GM19351 (cell line): ENCODE measurements around the gene ADGRF1.
"Not testable (repeated sequence)": the region's sequence is repeated elsewhere in the genome, so short reads cannot be mapped to it uniquely, and the experiment has no call there.

Source experiments
- ATAC-seq: cut with Tn5 transposase; IDR thresholded peaks from one replicate; pipeline ENCODE4 v1.9.1; 2021; ENCODE audit warnings: mild to moderate bottlenecking, moderate library complexity; ENCODE audit not compliant: unreplicated experiment

The ADGRF1 gene

DNA sequence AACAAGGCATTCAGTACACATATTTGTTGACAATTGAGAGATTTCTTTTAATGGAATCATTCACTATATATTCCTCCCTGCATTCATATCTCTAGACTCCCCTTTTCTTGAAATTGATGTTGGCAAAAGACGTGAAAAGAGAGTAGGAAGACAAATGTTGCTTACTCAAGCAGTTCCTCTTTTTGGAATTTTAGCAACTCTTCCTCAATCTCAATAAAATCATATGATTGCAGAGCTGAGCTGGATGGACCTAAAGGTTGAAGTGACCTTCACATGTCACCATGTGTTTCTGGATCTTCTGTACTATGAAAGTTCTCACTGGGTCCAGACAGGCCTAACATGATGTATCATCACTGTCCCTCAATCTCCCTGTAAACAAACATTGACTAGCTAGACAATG lies 18.6 kb downstream of the ADGRF1 start:
- no peak for ATAC-seq

DNA sequence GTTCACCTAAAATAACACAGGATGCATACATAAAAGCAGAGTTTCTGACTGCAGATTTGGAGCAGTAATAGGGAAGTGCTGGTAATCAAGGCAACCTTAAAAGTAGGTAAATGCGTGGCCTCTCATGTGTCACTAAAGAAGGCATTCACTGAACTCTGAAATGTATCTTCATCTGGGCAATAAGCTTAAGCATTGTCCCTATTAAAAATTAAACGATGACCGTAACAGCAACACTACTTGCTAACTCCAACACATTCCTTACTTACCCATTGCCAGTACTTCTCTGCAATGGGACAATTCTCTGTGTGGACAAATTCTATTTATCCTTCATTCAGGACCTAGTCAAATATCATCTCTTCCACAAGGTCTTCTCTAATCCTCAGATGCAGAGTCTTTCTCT lies 19.9 kb downstream of the ADGRF1 start:
- ATAC-seq, result no peak

DNA sequence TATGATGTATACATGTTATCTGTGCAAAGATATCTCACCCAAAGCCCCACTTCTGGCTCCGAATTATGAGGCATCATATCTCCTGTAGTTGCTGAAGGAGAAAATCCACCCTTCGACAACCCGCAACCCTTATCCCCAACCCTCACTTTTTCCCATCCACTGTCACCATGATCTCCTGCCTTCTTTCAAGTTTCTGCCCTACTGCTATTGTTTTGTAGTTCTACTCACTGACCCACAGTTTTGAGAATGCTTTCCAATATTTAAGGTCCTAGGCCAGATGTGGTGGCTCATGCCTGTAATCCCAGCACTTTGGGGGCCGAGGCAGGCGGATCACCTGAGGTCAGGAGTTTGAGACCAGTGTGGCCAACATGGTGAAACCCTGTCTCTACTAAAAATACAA lies 22.2 kb downstream of the ADGRF1 start:
- no peak for ATAC-seq

DNA sequence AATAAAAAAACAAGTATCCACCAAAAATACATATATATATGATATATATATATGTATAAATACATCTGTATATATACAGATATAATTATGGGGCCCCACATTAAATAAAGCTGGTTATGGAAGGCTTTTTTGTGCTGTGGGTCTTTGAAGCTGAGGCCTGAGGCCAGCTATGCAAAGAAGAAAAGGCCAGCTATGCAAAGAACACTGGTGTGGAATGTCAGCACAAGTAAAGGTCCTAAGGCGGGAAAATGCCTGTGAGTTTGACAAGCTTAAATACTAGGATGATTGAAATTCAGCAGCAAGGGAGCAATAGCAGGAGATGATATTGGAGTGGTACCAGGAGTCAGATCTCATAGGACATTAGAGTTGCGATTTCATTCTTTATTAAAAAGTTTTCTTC lies 25.2 kb downstream of the ADGRF1 start:
- ATAC-seq, result no peak

DNA sequence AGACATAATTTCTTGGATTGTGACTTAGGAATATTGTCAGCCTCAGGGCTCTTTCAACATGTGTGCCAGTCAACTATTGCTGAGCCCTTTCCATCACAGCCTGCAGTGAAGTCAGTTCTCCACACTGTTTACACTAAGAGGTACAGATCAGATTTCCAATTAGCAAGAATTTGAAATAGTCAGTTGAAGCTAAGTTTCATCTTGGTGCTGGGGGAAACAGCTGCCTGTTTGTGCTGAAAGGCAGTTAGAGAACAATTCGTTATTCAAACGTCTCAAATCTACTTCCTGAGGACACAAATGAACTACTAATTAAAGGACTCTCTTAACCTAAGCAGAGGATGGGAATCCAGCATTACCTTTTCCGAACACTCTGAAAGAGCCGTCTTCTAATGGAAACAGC lies 25.9 kb downstream of the ADGRF1 start:
- ATAC-seq, result no peak

DNA sequence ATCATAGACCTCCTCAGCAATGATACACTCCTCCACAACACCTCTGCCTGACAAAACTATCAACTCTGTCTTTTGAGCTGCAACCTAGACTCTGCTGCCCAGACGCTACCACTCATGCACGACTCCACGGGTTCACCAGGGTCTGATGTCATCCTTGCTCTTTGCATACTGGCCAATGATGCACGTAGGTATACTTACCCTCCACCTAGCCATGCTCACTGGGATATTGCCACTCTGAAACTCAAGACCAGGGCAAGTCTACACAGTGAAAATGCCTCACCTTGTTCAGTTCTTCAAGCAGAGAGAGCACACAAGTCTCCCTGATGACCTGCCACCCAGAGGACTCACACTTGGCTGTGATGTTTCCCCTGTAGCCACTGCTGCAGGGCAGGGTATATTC lies 27.7 kb downstream of the ADGRF1 start:
- no peak for ATAC-seq

DNA sequence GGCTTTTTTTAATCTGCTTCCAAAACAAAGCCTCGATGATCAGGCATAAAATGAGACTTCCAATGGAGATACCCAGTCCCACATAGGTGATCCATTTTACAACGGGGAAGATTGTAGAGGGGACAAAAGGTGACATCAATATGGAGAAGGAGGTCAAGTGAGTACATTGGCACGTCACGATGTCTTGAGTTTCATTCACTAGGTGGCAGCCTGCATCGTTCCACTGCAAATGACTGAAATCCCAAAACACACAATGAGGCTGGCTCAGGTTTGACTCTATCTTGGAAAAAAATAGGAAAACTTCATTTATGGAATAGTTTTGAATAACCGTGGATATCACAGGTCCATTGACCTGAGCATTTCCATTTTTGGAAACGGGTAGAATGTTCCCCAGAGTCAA lies 32.5 kb downstream of the ADGRF1 start:
- no peak for ATAC-seq

DNA sequence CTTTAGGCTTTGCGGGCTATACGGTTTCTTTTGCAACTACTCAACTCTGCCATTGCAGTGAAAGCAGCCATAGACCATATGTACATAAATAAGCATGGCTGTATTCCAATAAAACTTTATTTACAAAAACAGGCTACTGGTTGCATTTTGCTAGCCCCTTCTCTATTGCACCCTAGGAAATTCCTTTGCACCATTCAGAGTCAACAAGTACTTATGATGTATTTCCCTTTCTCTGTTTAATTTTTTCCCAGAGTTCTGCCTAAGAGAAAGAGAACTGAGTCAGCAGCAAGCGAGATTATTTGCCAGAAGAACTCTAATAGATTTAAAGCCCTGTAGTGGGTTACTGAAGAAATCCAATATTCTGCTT lies 33.8 kb downstream of the ADGRF1 start:
- no peak for ATAC-seq

DNA sequence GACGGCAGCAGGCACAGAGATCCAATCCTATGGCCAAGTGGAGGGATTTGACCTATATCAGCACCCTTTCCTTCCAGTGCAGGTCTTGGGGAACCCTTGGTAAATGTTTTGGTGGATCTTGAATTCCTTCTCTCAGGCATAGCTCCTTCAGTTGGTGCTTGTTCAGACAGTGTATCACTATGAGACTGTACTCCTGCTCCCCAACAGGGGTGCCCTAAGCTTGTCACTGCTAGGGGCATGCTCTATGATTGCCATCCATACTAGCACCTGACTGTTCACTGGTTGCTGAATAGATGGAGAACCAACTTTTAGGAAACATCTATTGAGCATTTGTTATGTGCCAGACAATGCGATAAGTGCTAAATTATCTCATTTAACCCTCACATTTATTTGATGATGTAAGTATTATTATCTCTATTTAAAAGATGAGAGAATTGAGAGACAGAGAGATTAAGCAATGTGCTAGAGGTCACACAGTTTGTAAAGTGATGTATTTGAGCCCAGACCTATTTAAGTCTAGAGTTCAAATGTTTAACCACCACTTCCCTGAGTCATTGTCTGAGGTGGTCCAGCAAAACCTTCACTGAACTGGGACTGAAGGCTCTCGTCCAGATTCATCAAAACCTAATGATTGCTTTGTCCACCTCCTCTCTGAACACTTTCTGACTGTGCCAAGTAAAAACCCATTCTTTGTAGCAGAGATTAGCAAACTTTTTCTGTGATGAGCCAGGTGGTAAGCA lies 34.3 kb downstream of the ADGRF1 start:
- no peak for ATAC-seq

DNA sequence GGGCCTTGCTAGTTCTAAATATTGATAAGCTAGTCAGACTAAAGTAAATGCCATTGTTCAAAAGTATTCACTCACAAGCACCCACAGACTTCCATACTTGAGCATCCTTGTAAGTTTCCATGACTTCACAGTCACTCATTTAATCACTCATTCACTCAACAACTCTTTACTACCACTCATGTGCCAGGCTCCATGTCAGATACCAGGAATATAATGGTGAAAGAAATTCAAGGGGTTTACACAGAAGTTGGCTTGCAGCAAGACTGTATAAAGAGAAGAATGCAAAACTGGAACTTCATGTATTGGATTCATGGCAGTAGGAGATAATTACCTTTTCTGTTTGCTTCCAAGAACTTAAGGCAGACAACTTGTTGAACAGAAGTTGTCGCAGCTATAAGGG lies 36.6 kb downstream of the ADGRF1 start:
- no peak for ATAC-seq

DNA sequence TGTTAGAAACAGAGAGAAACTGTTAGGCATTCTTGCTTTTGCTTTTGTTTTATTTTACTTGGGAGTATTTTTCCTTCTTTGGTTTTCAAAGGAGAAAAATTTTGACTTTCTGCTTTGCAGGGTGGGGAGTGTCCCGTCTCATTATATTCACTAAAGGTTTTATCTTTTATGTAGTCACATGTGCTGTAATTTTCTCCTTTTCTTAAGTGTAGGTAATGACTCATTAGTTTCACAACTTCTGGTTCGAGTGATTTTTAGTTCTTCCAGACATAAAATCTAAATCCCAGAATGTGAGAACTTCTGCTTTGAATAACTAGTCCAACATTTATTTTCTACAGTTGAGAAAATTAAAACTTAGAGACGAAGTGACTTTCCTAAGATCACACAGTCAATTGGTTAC lies 37.7 kb downstream of the ADGRF1 start:
- no peak for ATAC-seq

DNA sequence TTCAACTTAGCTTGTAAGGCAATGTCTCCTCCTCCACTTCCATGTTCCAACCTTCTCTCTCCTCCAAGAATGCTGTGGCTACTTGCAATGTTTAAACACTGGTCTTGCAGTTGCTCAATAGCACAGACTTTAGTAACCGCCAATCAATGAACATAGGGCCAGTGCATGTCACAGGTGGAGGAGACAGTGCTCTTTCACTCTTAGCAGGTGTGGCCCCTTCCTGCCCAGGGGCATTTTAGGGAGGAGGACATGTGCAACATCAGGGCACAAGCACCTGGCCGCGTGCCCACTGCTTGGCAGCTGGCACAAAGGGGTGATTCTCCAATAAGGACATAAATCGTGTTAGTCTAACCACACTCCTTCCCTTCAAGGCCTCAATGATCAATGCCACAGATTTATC lies 41.3 kb downstream of the ADGRF1 start:
- ATAC-seq, result no peak

DNA sequence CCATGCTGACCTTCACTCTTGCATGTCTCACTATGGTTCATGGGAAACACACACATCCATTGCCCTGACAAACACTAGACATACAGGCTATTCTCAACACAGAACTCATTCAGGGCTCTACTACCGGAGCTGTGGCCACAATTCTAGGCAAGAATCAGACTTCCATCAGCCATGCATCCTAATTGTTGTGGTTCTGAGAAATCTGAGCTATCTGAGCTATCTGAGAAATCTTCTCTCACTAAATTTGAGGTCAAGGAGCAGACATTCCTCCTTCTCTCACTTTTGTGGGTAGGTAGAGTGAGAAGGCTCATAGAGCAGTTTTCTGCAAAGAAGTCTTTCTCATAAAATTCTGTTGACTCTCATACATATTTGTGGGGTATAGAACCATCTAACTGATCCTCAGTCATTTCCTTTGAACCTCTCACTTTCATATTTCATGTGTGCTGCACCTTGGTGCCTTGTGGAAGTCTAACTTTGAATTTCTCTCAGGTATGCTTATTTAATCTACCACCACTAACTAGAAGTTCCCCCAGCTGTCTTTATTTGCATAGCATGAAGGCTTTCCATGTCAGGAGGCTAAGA lies 43.6 kb downstream of the ADGRF1 start:
- no peak for ATAC-seq

DNA sequence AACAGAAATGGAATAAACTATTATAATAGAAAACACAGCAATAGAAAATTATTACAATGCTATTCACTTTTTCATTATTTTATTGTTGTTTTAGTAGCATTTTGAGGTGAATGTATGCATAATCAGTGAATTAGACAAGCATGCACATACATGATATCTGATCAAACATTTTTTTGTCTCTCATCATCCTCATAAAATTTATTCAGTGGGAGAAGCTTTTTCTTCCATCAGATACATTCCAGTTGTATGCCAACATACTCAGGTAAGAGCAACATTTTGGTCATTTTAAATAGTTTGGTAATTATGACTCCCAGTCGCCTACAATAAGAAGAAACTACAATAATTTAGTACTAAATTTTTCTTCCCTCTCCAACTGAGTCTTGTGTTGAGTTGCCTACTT lies 44.5 kb downstream of the ADGRF1 start:
- ATAC-seq, result no peak

DNA sequence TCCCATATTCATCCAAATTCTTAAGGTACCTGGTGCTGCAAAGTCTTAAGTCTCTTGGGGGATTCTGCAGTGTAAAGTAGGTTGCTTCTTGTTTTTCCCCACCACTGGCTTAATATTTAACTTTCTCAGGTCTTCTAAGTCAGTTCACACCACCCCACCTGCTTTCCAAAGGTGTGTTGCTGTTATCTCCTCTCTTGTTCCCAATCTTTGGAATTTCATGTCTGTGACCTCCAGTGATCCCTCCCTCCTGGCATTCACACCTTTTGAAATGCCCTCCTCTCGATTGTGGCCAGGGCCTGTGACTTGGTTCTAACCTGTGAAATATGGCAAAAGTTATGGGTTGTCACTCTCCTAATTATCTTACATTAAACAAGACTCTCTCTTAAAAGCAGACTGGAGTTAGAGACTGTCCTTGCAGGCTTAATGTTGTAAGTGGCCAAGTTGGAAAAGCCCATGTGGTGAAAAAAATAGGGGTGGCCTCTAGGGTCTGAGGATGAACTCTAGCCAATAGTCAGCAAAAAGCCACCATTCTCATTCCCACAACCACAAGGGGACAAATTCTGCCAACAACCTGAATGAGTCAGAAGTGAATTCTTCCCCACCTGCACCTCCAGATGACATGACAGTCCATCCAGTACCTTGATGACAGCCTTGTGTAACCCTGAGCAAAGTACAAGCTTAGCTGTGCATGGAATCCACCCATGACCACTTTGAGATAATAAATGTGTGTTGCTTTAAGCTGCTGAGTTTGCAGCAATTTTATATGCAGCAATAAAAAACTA lies 45.1 kb downstream of the ADGRF1 start:
- no peak for ATAC-seq

DNA sequence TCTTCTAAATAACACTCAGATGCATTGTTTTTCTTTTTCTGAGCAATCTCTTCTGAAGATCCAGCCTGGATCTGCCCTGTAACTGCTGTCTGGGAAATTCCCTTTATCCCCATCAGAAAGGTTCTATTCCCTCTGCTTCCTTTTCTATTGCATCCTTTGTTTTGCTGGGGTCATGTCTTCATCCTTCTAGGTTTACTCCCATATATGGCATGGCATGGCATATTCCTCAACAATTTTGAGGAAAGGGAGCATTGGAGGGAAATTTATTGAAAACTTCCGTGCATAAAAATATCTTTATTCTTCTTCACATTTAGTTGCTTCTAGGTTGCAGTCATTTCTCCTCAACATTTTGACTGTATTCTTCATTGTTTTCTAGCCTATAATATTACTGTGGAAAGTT lies 47.2 kb downstream of the ADGRF1 start:
- ATAC-seq, result no peak

DNA sequence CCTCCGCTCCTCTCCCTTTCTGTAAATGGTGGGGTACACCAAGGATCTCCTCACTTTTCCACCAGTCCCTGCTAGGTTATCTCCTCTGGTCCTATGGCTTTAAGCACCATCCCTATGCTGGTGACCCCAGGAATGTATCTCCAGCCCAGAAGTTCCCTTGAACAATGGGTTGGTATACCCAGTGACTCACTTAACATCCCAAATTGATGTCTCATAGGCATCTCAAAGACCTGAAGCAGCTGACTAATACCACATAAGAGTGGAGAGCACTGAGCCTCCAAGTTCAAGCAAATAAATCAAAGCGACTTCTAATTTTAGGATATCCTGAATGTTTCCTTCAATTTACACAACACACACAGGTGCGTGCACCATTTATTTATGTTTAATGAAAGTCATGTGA lies 48.3 kb downstream of the ADGRF1 start:
- ATAC-seq, result no peak

DNA sequence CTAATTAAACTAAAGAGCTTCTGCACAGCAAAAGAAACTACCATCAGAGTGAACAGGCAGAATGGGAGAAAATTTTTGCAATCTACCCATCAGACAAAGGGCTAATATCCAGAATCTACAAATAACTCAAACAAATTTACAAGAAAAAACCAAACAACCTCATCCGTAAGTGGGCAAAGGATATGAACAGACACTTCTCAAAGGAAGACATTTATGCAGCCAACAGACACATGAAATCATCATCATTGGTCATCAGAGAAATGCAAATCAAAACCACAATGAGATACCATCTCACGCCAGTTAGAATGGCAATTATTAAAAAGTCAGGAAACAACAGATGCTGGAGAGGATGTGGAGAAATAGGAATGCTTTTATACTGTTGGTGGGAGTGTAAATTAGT lies 49.7 kb downstream of the ADGRF1 start:
- not testable (repeated sequence) for ATAC-seq

DNA sequence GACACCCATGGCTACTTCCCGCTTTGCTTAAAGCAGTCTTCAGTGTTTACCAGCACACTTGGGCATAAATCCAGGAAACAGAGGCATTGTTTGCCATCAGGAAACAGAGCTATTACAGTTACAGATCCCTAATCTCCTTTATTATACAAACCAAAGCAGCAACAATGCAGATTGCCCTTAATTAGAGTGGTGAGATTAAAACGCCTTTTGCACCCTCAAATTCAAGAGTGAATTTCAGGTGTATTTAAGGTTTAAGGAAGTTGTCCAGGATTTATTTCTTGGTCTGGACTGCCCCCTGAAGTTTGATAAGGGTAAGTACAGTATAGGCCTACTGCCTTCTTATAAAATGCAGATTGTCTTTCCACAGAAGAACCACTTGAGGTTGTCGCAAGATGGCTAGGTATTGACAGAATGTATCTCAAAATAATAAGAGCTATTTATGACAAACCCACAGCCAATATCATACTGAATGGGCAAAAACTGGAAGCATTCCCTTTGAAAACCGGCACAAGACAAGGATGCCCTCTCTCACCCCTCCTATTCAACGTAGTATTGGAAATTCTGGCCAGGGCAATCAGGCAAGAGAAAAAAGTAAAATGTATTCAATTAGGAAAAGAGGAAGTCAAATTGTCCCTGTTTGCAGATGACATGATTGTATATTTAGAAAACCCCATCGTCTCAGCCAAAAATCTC lies 51.2 kb downstream of the ADGRF1 start:
- ATAC-seq, result not testable (repeated sequence)

DNA sequence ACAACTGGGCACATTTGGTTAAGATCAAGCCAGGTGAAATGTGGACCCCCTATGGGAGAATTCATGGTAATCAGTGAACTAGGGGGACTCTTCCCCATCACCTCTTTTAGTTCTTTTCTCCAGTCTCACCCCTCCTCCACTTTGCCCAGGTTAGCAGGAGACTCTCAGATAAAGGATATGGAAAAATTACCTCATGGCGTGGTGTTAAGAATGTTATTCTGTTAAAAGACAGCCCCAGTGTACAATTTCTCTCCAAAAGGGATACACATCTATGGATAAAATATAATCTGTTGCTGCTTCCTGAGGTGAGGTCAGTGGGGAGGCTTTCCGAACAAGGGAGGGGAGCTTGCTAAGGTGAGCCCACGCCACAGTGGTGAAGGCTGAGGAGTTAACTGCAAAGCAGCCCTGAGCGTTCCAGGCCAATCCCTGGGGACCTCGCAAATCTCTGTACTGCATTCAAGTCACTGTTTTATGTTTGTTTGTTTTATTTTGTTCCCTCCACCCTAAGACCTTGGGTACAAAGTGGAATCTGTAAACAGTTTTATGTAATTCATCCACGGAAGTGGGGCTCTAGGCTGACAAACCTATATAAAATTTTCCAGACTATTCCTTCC lies 52.0 kb downstream of the ADGRF1 start:
- no peak for ATAC-seq

DNA sequence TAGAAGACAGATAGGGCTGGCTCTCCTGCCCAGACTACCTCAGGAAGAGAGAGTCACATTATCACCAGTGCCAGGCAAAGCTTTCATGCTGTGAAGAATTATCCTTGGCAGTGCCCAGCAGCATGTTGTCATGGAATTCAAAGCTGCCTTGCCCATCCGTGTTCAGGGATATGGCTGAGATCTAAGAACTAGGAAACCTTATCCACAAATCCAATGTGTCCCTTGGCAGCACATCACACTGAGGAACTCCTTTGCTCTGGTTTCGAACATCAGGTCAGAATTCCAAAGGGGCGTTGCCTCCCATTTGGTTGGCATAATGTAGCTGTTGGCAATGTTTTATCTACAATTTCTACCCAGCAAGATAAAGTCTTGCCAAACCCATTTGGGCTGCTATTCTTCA lies 52.7 kb downstream of the ADGRF1 start:
- ATAC-seq, result no peak
